K562 (cell line): Measurements from ENCODE around the gene PRKAA2.

Source experiments
- CHD4 ChIP-seq: fragments of 200-600 bp; sonication (generic); IDR thresholded peaks from 3 replicates; pipeline ENCODE4 v1.6.1; 2012; ENCODE audit warnings: low read depth, mild to moderate bottlenecking, mixed read lengths, low read length, inconsistent platforms; ENCODE audit not compliant: insufficient read depth, insufficient replicate concordance, poor library complexity, severe bottlenecking
- CTCF ChIP-seq, 3 experiments: IDR thresholded peaks in 2 of 3; conservative IDR thresholded peaks in 1 of 3; 2 replicates each; pipeline ENCODE4 v1.5.1; 2011 to 2012; ENCODE audit warnings: low read length in 3 of 3, mild to moderate bottlenecking in 3 of 3, control low read depth in 2 of 3, improper control_type of control experiment in 1 of 3, inconsistent platforms in 1 of 3, low read depth in 1 of 3, mixed read lengths in 1 of 3, moderate library complexity in 1 of 3; ENCODE audit not compliant: insufficient read depth in 2 of 3
- IRF2 ChIP-seq: sonication (generic); formaldehyde crosslinking; IDR thresholded peaks from 2 replicates; pipeline ENCODE4 v1.8.1; 2022; ENCODE audit warnings: mild to moderate bottlenecking, missing genetic modification reagents
- KAT8 ChIP-seq: fragments of 450-650 bp; IDR thresholded peaks from 2 replicates; pipeline ENCODE4 v1.6.1; 2016; ENCODE audit warnings: low read depth, mild to moderate bottlenecking
- NR2F6 ChIP-seq: fragments of 450-650 bp; formaldehyde crosslinking; IDR thresholded peaks from 2 replicates; pipeline ENCODE4 v1.4.0; 2020; ENCODE audit warnings: mild to moderate bottlenecking
- RBM22 ChIP-seq: fragments of 200-400 bp; formaldehyde crosslinking; IDR thresholded peaks from 2 replicates; pipeline ENCODE4 v1.6.1; 2018; ENCODE audit warnings: low read length, low read depth; ENCODE audit not compliant: poor library complexity, severe bottlenecking
- RNF2 ChIP-seq: sonication (generic); IDR thresholded peaks from 2 replicates; pipeline ENCODE4 v1.6.1; 2016
- ZBTB26 ChIP-seq: fragments of 450-650 bp; formaldehyde crosslinking; IDR thresholded peaks from 2 replicates; pipeline ENCODE4 v1.4.0; 2022; ENCODE audit warnings: missing genetic modification characterization
- ZNF347 ChIP-seq: fragments of 450-650 bp; formaldehyde crosslinking; IDR thresholded peaks from 2 replicates; pipeline ENCODE4 v1.4.0; 2020; ENCODE audit warnings: low read depth, mild to moderate bottlenecking, moderate library complexity
- ZZZ3 ChIP-seq: fragments of 450-650 bp; IDR thresholded peaks from 2 replicates; pipeline ENCODE4 v1.6.1; 2016; ENCODE audit warnings: antibody characterized with exemption, mild to moderate bottlenecking, moderate library complexity

DNA sequence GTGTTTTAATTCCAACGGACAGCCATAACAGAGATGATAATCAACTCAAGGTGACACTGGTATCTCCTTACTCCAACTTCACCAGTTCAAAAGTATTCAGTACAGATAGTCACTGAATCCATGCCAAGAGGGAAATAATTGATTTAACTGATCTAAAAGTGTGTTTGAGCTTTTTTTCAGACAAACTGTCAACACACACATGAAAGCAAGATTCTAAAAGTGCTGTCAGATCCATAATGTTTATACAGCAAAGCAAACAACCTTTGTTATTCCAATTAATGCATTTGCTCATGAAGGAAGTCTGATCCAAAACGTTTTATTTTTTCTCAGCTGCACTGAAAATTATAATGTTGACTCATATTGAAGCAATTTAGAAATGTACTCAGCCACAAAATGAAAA lies 5.9 kb upstream of the PRKAA2 start:
- TF ChIP-seq RBM22 (no peak), IRF2 (CRISPR knock-in tag) (no peak), ZNF347 (CRISPR knock-in tag) (no peak), KAT8 (no peak), NR2F6 (CRISPR knock-in tag) (no peak), CHD4 (no peak), CTCF (IDR thresholded peaks at IDR 0.05 in 2 of 3, conservative IDR thresholded peaks at IDR 0.05 in 1 of 3; ENCODE audit: insufficient read depth in 2 of 3, low read depth in 1 of 3, low read length in 3 of 3) (no peak), ZZZ3 (no peak), ZBTB26 (no peak), RNF2 (no peak)
